ENCODE results near the gene SNX2. TPM values are rescaled to one million over a fixed set of nuclear protein-coding genes. Genes with fewer than 3 reads are reported as not detected.

Gene SNX2
- total RNA-seq, 1 donor = 124 TPM

GRCh38 chr5:122836947-122837346 is 62.1 kb downstream of the SNX2 start:
- Histone ChIP-seq H3K4me2 (ENCODE audit: insufficient read depth, low read length) (no peak overlapping the region), H3K27me3 (ENCODE audit: insufficient read depth, low read length) (no peaks in the 10 kb centered on the region), H4K20me1 (ENCODE audit: insufficient read depth, low read length) (no peaks in the 10 kb centered on the region), H3K4me3 (ENCODE audit: insufficient read depth, low read length) (no peak overlapping the region), H3K27ac (ENCODE audit: low read depth, low read length) (no peak overlapping the region), H3K4me1 (ENCODE audit: insufficient read depth, low read length) (peaks cover 7% of the 10 kb centered on the region), H3K36me3 (ENCODE audit: insufficient read depth, low read length) (no peaks in the 10 kb centered on the region), H3K79me2 (ENCODE audit: insufficient read depth, low read length) (no peaks in the 10 kb centered on the region), H3K9me3 (ENCODE audit: low read depth, low read length) (no peaks in the 10 kb centered on the region), H2AFZ (ENCODE audit: low read length) (no peak overlapping the region)
- DNase-seq (ENCODE audit: insufficient read length, low spot score, missing footprints) = no peak
- TF ChIP-seq CTCF (IDR thresholded peaks at IDR 0.05; ENCODE audit: extremely low read depth, low read depth, low read length) = no peak

GRCh38 chr5:122839731-122840130 is 64.9 kb downstream of the SNX2 start:
- Histone ChIP-seq H3K27me3 (ENCODE audit: insufficient read depth, low read length) (no peaks in the 10 kb centered on the region), H2AFZ (ENCODE audit: low read length) (no peak overlapping the region), H3K27ac (ENCODE audit: low read depth, low read length) (no peak overlapping the region), H3K36me3 (ENCODE audit: insufficient read depth, low read length) (no peaks in the 10 kb centered on the region), H3K9me3 (ENCODE audit: low read depth, low read length) (no peaks in the 10 kb centered on the region), H3K4me2 (ENCODE audit: insufficient read depth, low read length) (no peak overlapping the region), H4K20me1 (ENCODE audit: insufficient read depth, low read length) (no peaks in the 10 kb centered on the region), H3K4me1 (ENCODE audit: insufficient read depth, low read length) (peaks cover 14% of the 10 kb centered on the region), H3K79me2 (ENCODE audit: insufficient read depth, low read length) (peaks cover 1% of the 10 kb centered on the region), H3K4me3 (ENCODE audit: insufficient read depth, low read length) (no peak overlapping the region)
- no peak for DNase-seq (ENCODE audit: insufficient read length, low spot score, missing footprints)
- TF ChIP-seq CTCF (IDR thresholded peaks at IDR 0.05; ENCODE audit: extremely low read depth, low read depth, low read length) = no peak

GRCh38 chr5:122842016-122842580 is 67.2 kb downstream of the SNX2 start:
- H4K20me1 ChIP-seq (ENCODE audit: insufficient read depth, low read length) = no peaks in the 10 kb centered on the region
- H3K27me3 ChIP-seq (ENCODE audit: insufficient read depth, low read length) = no peaks in the 10 kb centered on the region
- H3K9me3 ChIP-seq (ENCODE audit: low read depth, low read length) = no peaks in the 10 kb centered on the region
- H2AFZ ChIP-seq (ENCODE audit: low read length) = no peak overlapping the region
- H3K36me3 ChIP-seq (ENCODE audit: insufficient read depth, low read length) = no peaks in the 10 kb centered on the region
- H3K27ac ChIP-seq (ENCODE audit: low read depth, low read length) = no peak overlapping the region
- H3K4me3 ChIP-seq (ENCODE audit: insufficient read depth, low read length) = no peak overlapping the region
- peaks cover 20% of the 10 kb centered on the region for H3K4me1 ChIP-seq (ENCODE audit: insufficient read depth, low read length)
- no peak for TF ChIP-seq CTCF (IDR thresholded peaks at IDR 0.05; ENCODE audit: extremely low read depth, low read depth, low read length)
- peaks cover 6% of the 10 kb centered on the region for H3K79me2 ChIP-seq (ENCODE audit: insufficient read depth, low read length)
- no peak overlapping the region for H3K4me2 ChIP-seq (ENCODE audit: insufficient read depth, low read length)
- DNase-seq (ENCODE audit: insufficient read length, low spot score, missing footprints) = no peak

GRCh38 chr5:122844136-122844909 is 69.4 kb downstream of the SNX2 start:
- peak overlapping the region; percentile 87 for H3K4me3 ChIP-seq (ENCODE audit: insufficient read depth, low read length)
- H3K4me1 ChIP-seq (ENCODE audit: insufficient read depth, low read length) = peaks cover 24% of the 10 kb centered on the region
- H3K36me3 ChIP-seq (ENCODE audit: insufficient read depth, low read length) = no peaks in the 10 kb centered on the region
- no peaks in the 10 kb centered on the region for H3K9me3 ChIP-seq (ENCODE audit: low read depth, low read length)
- peak overlapping the region; percentile 94 for H2AFZ ChIP-seq (ENCODE audit: low read length)
- TF ChIP-seq CTCF (IDR thresholded peaks at IDR 0.05; ENCODE audit: extremely low read depth, low read depth, low read length) = no peak
- H3K27me3 ChIP-seq (ENCODE audit: insufficient read depth, low read length) = no peaks in the 10 kb centered on the region
- peaks cover 20% of the 10 kb centered on the region for H3K79me2 ChIP-seq (ENCODE audit: insufficient read depth, low read length)
- H4K20me1 ChIP-seq (ENCODE audit: insufficient read depth, low read length) = no peaks in the 10 kb centered on the region
- H3K4me2 ChIP-seq (ENCODE audit: insufficient read depth, low read length) = peak overlapping the region; percentile 96
- no peak for DNase-seq (ENCODE audit: insufficient read length, low spot score, missing footprints)
- H3K27ac ChIP-seq (ENCODE audit: low read depth, low read length) = peak overlapping the region; percentile 70

Data from osteoblast (primary cell).